Measurements from ENCODE around the gene ASXL1.
"Not testable (repeated sequence)": the region's sequence is repeated elsewhere in the genome, so short reads cannot be mapped to it uniquely, and the experiment has no call there.

ASXL1 gene

DNA sequence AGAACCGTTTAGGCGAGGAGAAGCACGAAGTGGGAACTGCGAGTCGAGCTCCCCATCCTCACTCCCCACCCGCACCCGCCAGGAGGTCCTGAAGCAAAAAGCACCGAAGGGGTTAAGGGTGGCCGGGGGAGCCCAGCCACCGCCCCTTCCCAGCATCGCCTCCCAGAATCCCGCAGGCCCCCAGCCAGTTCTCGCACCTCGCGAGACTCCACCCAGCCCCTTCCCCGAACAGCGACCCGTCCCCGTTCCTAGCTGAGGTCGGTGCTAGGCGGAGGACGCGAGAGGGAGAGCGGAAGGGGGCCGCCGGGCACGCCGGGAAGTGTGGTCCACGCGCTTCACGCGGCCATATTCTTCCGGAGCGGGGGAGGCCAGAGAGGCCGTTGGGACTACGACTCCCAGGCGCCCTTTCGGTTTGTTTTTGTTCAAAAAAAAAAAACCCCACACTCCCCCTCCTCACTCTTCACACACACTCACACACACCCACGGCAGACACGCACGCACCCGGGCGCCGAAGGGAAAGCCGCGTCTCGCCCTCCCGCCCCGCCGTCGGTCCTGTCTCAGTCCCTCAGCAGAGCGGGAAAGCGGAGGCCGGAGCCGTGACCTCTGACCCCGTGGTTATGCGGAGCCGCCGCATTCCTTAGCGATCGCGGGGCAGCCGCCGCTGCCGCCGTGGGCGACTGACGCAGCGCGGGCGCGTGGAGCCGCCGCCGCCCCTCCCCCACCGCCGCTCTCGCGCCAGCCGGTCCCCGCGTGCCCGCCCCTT is at the start of gene ASXL1:
Gene ASXL1 (plus strand): TSS at position 463 of the 763 bp plus-strand sequence. CDS start 445 bp downstream, outside the sequence.
- DNase-seq, result peak; percentile 97

DNA sequence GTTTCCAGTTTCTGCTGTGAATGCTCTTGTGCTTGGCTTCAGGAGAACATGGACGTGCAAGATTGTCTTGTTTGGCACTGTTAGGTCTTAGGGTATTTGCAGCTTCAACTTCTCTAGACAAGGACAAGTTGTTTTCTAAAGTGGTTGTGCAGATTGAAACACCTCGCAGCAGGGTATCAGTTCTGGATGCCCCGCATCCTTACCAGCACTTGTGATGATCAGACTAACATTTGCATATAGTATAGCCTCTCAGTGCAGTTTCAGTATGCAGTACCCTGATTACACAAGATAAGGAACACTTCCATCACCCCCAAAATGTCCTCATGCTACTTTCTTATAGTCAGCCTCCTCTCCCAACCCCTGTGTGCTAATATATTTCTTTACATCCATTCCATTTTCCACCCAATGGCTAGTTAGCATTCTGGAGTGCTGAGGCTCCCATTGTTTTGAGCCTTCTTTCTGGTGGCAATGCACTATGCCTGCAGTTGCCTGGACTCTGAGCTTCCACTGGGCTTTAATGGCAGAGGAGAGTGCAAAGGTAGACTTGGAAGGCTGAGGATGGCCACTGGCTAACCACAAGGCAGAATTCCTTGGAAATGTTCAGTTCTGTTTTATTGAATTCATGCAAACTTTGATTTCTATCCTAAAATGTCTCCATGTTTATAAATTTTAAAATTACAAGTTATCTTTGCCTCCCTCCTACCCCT is 45.3 kb upstream of the ASXL1 start:
- DNase-seq, result no peak

DNA sequence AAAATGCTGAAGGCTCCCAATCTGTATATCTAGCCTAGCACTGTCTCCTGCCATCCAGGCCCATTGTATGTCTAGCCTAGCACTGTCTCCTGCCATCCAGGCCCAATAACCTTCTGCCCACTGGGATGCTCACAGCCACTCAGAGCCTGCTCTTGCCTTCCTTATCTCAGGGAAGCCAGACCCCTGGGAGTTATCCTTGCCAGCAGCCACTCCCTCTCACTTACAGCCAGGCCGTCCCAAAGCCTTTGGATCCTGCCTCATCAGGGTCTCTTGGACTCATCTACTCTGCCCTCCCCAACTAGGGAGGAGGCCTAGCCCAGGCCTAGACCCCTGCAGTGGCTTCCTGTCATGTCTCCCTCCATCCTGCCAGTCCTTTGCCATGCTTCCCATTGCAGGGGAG is 43.4 kb upstream of the ASXL1 start:
- DNase-seq, result no peak

DNA sequence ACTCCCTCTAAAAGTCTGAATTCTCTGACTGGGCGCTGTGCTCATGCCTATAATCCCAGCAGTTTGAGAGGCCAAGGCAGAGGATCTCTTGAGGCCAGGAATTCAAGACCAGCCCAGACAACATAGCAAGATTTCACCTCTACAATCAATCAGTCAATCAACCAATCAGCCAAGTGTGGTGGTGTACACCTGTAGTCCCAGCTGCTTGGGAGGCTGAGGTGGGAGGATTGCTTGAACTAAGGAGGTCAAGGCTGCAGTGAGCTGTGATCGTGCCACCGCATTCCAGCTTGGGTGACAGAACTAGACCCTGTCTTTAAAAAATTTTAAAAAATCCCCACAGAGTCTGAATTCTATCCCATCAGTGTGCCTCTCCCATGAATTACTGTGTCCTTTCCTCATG is 42.7 kb upstream of the ASXL1 start:
- DNase-seq, result no peak

DNA sequence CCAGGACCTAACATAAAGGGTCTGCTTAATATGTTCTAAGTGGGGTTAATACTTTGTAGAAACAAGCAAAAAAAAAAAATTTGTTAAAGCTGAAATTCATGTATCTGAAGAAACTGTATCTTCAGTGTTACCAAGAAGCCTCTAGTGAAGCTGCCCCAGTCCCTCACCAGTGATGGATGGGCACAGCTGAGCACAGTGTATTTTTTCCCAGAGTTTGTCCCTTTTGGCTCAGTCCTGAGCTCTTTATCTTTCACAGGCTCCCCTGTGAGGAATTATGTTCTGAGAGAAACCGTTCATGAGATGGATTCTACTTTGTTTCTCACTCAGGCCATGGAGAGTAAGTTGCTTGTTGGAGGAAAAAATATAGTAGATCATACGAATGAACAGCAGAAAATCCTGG is 42.2 kb upstream of the ASXL1 start:
- DNase-seq, result no peak

DNA sequence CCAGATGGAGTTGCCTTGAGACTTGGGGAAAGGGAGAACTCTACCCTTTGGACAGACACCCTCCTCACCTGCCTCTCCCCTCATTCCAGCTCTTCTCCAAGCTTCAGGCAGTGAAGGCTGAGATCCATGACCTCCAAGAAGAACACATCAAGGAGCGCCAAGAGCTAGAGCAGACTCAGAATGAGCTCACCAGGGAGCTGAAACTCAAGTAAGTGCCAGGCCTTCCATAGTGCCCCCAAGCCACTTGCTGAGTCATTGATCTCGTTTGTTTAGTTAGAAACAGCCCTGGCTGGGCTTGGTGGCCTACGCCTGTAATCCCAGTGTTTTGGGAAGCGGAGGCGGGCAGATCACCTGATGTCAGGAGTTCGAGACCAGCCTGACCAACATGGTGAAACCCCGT is 41.5 kb upstream of the ASXL1 start:
- DNase-seq, result no peak

DNA sequence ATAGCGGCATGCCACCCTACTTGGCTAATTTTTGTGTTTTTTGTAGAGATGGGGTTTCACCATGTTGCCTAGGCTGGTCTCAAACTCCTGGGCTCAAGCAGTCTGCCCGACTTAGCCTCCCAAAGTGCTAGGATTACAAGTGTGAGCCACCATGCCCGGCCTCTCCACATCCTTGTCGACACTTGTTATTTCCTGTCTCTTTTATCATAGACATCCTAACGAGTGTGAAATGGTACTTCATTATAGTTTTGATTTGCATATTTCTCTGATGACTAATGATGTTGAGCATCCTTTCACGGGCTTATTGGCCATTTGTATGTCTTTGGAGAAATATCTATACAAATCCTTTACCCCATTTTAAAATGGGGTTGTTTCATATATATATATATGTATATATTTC is 39.0 kb upstream of the ASXL1 start:
- no peak for DNase-seq

DNA sequence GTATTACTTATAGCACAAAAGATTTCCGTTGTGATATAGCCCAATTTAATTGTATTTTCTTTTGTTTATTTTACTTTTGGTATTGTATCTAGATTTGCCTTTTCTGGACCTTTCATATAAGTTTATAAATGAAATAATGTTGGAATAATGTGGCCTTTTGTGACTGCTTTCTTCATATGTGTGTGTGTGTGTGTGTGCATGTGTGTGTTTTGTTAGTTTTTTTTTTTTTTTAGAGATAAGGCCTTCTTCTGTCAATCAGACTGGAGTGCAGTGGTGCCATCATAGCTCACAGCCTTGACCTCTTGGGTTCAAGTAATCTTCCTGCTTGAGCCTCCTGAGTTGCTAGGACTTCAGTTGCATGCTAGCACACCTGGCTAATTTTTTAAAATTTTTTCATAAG is 37.8 kb upstream of the ASXL1 start:
- no peak for DNase-seq

DNA sequence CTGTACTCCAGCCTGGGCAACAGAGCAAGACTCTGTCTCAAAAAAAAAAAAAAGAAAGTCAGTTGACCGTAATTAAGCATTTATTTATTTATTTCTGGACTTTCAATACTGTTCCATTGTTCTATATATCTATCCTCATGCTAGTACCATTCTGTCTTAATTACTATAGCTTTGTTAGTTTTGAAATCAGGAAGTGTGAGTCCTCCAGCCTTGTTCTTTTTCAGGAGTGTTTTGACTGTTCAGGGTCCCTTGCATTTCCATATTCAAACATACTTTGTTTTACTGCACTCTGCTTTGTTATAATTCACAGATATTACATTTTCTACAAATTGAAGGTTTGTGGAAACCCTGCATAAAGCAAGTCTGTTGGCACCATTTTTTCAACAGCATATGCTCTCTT is 36.7 kb upstream of the ASXL1 start:
- DNase-seq, result no peak

DNA sequence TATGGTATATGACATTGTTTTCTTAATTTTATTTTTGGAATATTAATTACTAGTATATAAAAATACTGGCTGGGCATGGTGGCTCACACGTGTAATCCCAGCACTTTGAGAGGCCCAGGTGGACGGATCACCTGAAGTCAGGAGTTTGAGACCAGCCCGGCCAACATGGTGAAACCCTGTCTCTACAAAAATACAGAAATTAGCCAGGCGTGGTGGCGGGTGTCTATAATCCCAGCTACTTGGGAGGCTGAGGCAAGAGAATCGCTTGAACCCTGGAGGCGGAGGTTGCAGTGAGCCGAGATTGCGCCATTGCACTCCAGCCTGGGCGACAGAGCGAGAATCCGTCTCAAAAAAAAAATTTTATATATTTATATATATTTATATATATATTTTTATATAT is 35.9 kb upstream of the ASXL1 start:
- not testable (repeated sequence) for DNase-seq

DNA sequence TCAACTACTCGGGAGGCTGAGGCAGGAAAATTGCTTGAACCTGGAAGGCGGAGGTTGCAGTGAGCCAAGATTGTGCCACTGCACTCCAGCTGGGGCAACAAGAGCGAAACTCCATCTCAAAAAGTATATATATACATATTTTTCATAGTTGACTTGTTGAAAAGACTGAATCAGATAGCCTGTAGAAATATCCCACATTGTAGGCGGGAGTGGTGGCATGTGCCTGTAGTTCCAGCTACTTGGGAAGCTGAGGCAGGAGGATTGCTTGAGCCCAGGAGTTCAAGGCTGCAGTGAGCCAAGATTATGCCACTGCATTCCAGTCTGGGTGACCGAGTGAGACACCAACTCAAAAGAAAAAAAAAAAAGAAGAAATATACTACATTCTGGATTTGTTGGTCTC is 34.4 kb upstream of the ASXL1 start:
- not testable (repeated sequence) for DNase-seq

DNA sequence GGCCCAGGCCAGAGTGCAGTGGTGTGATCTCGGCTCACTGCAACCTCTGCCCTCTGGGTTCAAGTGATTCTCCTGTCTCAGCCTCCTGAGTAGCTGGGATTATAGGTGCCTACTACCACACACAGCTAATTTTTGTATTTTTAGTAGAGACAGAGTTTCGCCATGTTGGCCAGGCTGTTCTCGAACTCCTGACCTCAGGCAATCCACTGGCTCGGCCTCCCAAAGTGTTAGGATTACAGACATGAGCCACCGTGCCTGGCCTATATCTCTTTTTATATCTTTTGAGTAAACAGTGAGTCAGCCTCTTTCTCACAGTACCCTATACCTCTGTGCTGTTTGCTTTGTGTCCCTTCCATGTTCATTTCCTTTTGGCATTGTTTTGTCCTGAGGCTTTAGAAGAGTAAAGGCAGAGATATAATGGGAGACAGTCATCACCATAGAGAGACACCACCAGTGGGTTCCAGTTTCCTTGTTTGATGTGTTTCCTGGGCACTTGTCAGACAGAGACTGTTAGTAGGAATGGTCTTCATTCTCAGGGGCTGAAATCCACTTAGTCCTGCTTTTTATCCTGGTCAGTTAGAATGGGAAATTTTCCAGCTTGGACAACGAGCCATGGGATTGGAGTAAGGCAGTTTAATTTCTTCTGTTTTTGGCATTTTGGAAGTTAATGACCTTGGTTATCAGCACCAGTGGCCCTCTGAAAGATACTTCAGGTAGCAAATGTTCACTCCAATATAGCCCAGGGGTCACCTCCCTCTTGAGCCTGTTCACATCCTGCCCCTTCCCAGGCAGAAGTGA is 32.2 kb upstream of the ASXL1 start:
- no peak for DNase-seq

DNA sequence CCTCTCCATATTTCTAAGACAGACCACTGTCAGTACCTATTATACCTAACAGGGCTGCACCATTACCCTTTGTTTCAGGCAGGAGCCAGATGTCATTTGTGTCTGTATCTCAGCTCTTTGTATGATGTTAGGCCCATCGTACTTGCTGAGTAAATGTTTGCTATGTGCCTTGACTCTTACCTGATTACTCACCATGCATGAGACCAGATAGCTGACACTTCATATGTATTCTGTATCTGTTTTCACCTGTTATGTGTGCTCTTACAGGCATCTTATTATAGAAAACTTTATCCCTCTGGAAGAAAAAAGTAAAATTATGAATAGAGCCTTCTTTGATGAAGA is 31.7 kb upstream of the ASXL1 start:
- no peak for DNase-seq

DNA sequence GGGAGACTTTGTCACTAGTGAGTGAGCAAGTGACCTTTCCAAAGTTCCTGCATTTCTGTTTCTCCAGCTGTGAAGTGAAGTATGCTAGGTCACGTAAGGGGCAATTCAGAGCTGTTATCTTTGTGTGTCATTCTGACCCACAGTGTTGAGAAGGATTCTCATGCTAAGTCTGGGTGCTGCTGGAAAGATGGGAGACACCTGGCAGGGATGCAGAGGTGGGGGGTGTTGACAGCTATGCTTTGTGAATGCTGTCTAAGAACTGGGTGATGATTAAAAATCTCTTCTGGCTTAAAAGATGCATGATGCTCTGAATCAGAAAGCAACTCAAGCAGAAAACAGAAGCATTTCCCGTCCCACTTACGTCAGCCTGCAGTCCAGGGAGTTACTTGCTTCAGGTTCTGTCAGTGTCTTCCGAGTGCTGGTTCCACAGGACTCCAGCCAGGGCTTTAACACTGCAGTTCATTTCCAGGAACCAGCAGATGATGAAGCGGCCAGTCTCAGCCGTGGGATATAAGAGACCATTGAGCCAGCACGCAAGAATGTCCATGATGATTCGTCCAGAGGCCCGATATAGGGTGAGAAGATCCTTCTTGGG is 30.9 kb upstream of the ASXL1 start:
- no peak for DNase-seq

DNA sequence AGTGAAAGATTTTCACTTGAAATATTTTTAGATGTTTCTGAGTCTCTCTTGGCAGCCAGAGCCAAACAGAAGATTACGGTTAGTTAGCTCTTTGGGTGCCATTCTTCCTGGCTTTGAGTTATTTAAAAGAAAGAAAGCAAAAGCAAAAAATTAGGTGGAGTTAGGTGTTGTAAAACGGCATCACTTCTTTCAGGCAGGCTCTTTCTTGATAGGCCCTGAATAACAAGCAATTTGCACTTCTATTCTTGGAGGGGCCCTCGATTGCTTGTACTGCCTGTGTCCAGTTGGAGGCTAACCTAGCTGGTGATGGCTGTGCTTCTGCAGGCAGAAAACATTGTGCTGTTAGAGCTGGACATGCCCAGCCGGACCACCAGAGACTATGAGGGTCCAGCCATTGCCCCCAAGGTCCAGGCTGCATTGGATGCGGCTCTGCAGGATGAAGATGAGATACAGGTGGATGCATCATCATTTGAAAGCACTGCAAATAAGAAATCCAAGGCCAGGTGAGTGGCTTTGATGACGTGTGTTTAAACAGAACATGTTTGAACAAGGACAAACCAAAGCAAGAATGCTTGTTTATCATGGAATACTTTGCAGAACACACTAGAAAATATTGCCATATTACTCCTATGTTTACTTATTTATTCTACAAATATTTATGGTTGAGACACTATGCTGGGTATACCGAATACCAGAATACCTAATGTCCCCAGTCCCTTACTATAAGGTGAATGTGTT is 28.1 kb upstream of the ASXL1 start:
- DNase-seq, result no peak

DNA sequence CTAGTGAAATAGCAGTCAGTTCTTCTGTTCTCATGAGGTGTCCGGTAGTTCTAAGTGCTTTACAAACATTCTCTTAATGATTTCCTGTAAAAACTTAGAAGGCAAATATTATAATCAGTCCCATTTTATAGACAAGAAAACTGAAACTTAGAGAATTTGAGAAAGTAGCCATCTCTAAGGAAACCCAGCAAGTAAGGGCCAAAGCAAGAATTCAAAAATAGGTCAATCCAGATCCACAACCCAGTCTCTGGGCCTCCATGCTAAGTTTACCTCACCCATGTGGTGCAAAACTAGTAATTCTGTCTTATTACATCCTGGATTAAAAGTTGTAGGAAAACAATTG is 27.6 kb upstream of the ASXL1 start:
- DNase-seq, result no peak

DNA sequence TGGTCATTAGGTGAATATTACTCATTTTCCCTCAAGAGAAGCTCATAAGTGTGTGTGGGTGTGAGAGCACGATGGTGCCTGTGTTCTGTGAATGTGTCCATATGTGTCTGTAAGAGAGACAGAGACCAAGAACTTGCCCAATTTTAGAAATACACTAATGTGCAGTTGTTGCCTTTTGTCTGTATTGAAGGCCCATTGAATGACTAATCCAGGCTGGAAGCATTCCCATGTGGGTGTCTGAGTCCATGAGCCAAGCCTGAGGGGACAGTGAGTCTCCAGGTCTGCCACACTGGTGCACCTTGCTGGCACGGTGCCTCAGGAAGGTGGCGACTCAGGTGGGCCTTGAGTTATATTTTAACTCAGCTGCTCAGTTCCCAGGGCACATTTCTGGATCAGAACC is 25.5 kb upstream of the ASXL1 start:
- DNase-seq, result no peak

DNA sequence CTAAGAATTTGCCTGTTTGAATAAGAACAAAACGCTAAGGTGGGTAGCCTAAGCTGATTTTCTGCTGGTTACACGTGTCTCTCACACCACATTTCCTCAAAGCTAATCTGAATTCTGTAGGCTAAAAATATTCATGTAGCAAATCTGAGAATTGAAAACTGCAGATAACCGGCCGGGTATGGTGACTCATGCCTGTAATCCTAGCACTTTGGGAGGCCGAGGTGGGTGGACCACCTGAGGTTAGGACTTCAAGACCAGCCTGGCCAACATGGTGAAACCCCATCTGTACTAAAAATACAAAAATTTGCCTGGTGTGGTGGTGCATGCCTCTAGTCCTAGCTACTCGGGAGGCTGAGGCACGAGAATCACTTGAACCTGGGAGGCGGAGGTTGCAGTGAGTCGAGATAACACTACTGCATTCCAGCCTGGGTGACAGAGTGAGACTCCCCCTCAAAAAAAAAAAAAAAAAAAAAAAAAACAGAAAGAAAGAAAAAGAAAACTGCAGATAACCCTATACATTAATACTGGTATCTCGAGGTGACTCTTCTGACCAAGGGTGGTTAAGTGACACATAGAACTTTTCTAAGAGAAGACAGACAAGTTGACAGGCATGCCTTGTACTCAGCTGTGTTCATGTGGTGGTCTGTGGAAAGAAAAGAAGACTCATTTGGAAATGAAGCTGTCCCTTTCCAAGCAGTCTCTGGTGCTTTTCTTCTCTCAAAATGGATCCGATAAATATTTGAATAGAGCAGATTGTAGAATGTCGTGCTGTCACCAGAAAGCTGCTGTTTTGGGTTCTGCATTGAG is 24.7 kb upstream of the ASXL1 start:
- no peak for DNase-seq

DNA sequence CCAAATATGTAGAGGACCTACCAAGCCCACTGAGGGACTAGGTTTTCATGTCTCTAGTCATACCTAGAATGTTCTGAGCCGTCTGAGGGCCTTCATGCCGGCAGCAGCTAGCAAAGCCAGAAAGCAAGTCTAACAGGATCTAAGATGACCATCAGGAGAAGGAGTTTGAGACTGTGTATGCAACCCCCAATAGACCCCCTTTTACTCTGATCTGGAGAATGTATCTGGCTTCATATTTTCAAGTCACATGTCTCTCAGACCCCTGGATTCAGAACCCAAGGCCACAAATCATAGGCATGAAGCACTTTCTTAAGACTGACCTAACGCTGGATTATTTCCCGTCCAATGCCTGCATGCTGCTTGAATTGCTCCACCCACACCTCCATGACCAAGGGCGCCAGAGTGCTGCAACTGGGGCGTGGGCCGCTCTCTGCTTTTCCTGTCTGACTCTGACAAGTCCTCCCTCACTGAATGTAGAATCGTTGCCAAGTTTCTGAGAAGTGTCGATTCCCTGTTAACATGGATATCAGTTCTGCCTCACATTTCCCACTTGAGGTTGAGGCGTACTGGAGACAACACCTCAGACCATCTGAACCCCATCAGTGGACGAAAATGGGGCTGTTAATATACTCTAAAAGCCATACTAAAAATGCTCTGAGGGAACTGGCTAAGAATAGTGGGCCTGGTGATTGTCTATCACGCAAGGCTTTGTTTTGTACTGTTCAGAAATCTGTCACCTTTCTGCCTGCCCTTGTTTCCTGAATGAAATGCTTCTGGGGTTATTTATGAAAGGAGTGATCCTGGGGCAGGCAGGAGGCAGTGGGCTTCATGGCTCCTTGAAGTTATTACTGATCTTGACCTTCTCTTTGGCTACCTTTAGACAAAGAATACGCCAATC is 23.9 kb upstream of the ASXL1 start:
- DNase-seq, result peak; percentile 57

DNA sequence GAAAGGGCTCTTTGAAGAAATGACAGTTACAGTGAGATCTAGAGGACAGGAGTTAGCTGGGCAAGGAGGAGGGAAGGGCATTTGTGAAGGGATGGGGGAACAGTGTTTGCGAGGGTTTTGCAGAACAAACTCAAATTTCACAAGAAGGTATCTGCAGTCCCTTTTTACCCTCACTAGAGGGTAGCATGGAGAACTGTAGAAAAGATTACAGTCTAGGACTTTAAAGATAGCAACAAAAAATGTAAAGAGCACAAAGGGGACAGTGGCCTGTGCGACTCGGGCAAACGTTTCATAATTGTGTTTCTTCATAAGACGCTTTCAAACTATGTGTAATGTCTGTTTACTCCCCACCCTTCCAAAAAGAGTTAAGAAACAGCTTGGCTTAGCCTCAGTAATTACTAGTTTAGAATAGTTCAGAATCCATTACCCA is 21.2 kb upstream of the ASXL1 start:
- DNase-seq, result no peak
